ENCODE measurements around the gene FTCD.

DNA sequence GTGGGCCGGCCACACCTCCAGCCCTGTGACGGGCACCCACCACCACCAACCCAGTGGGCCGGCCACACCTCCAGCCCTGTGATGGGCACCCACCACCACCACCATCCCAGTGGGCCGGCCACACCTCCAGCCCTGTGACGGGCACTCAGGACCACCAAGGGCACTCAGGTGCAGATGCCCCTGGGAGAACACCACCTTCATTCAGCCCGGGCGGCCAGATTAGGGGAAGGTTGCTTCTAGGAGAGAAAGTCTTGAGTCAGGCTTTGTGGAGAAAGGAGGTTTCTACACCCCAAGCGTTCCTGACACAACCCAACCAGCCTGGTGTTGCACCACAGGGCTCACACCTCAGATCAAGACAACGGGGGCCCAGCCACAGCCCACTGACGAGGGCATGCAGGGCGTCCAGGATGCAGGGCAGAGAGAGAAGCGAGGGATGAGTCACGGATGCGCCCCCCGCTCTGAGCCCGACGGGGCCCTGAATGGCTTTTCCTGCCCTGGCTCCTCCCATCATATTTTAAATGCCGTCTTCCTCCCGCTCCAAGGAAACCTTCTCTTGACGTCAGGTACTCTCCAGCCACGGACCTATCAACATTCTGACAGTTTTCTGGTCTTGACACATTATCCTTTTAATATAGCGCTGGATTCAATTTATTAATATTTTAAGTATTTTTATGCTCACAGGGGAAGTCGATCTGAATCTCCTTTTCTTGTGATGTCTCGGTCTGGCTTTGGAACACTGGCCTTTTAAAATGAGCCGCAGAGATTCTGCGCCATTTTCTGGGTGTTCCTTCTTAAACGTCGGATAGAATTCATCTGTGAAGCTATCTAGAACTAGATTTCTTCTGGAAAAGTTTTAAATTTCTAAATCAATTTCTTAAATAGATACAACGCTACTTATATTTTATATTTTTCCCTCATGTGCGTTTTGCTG, 29.5 kb upstream of the FTCD start:
- TF ChIP-seq SPI1 (IDR thresholded peaks at IDR 0.05; ENCODE audit: low read depth, low read length) (no peak), POLR2A (IDR thresholded peaks at IDR 0.05; ENCODE audit: low read depth, low read length) (no peak)
